Glutamatergic neuron (in vitro differentiated cells): Measurements from ENCODE around the gene CD14. TPM values are rescaled to one million over a fixed set of nuclear protein-coding genes. Genes with fewer than 3 reads are reported as not detected.

Experiments
- DNase-seq: peaks from one replicate; pipeline ENCODE4 v3.0.0; 2022
- H3K27ac Mint-ChIP-seq: one replicate; pipeline ENCODE4 v1.8.0; 2020; ENCODE audit warnings: mild to moderate bottlenecking, mixed read lengths, inconsistent platforms; ENCODE audit not compliant: unreplicated experiment
- H3K27me3 Mint-ChIP-seq: one replicate; pipeline ENCODE4 v1.8.0; 2020; ENCODE audit warnings: mild to moderate bottlenecking, moderate library complexity, mixed read lengths, inconsistent platforms; ENCODE audit not compliant: unreplicated experiment
- H3K36me3 Mint-ChIP-seq: one replicate; pipeline ENCODE4 v1.8.0; 2020; ENCODE audit warnings: mild to moderate bottlenecking, mixed read lengths, inconsistent platforms; ENCODE audit not compliant: unreplicated experiment
- H3K4me1 Mint-ChIP-seq: one replicate; pipeline ENCODE4 v1.8.0; 2020; ENCODE audit warnings: mild to moderate bottlenecking, low read depth, mixed read lengths, inconsistent platforms; ENCODE audit not compliant: unreplicated experiment
- H3K4me3 Mint-ChIP-seq: one replicate; pipeline ENCODE4 v1.8.0; 2020; ENCODE audit warnings: mild to moderate bottlenecking, mixed read lengths, inconsistent platforms; ENCODE audit not compliant: unreplicated experiment
- H3K9me3 Mint-ChIP-seq: one replicate; pipeline ENCODE4 v1.8.0; 2020; ENCODE audit warnings: mild to moderate bottlenecking, moderate library complexity, mixed read lengths, inconsistent platforms; ENCODE audit not compliant: unreplicated experiment
- CTCF ChIP-seq: fragments of 200-600 bp; sonication (generic); IDR thresholded peaks from one replicate; pipeline ENCODE4 v1.5.0; 2021; ENCODE audit not compliant: partially characterized antibody, unreplicated experiment
- microRNA-seq: library from miRNA; unstranded; fragments of <30 nt; microRNA quantifications from one replicate; pipeline ENCODE4, GENCODE V29; 2020; ENCODE audit not compliant: unreplicated experiment
- total RNA-seq: library from RNA; stranded (reverse); fragmentation: NEBNext Ultra II Directional; extraction: Animal tissue kit (Norgen Biotek cat#: 25700); gene quantifications from one replicate; pipeline ENCODE4 v1.2.1, GENCODE V29; 2021; ENCODE audit not compliant: unreplicated experiment

Gene CD14
- total RNA-seq, 1 donor from 2014 or later = 0.64 TPM

DNA sequence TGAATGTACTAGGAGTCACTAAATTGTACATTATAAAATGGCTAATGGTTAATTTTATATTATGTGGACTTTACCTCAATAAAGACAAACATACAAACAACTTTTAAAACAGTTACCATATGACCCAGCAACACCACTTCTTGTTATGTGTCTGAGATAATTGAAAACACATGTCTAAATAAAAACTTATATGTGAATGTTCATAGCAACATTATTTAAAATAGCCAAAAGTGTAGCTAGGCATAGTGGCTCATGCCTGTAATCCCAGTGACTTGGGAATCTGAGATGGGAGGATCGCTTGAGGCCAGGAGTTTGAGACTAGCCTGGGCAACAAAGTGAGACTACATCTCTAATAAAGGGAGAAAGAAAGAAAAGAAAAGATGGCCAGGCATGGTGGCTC is 45.5 kb downstream of the CD14 start:
- Mint-ChIP-seq H3K4me3 (no peak overlapping the region), H3K4me1 (no peaks in the 10 kb centered on the region)

More for the DNA sequence above, 45.5 kb downstream of the CD14 start:
- no peak for DNase-seq
- H3K27me3 Mint-ChIP-seq = no peaks in the 10 kb centered on the region
- H3K36me3 Mint-ChIP-seq = no peaks in the 10 kb centered on the region
- H3K9me3 Mint-ChIP-seq = peaks cover 2% of the 10 kb centered on the region
- no peak overlapping the region for H3K27ac Mint-ChIP-seq
- no peak for TF ChIP-seq CTCF

Small RNA genes within 50 kb of the gene (microRNA-seq; reads per million reads assigned to microRNA genes)
- gene MIR3655 = 0.96 reads per million

Other genes with a start within 250 kb of the CD14 start
- gene ANKHD1, start 231.3 kb downstream of the CD14 start, total RNA-seq = 105 TPM
- gene EIF4EBP3, start 85.5 kb downstream of the CD14 start, total RNA-seq = 7.0 TPM
- 45.0 TPM for gene SRA1, start 75.7 kb downstream of the CD14 start, total RNA-seq
- 103 TPM for gene APBB3, start 68.6 kb downstream of the CD14 start, total RNA-seq
- gene SLC35A4, start 68.3 kb downstream of the CD14 start, total RNA-seq = 50.7 TPM
- gene TMCO6, start 6.3 kb upstream of the CD14 start, total RNA-seq = 12.5 TPM
- 59.6 TPM for gene NDUFA2, start 14.5 kb upstream of the CD14 start, total RNA-seq
- gene IK, start 14.7 kb upstream of the CD14 start, total RNA-seq = 87.9 TPM
- 31.5 TPM for gene WDR55, start 31.7 kb upstream of the CD14 start, total RNA-seq
- 5.4 TPM for gene DND1, start 40.4 kb upstream of the CD14 start, total RNA-seq
- 162 TPM for gene HARS1, start 58.2 kb upstream of the CD14 start, total RNA-seq
- gene HARS2, start 58.3 kb upstream of the CD14 start, total RNA-seq = 56.7 TPM
- 71.3 TPM for gene ZMAT2, start 67.3 kb upstream of the CD14 start, total RNA-seq
- gene PCDHA1, start 153.0 kb upstream of the CD14 start, total RNA-seq = 0.69 TPM
- gene PCDHA2, start 161.7 kb upstream of the CD14 start, total RNA-seq = 20.9 TPM
- 17.9 TPM for gene PCDHA3, start 167.9 kb upstream of the CD14 start, total RNA-seq
- gene PCDHA4, start 173.9 kb upstream of the CD14 start, total RNA-seq = 29.7 TPM
- gene PCDHA5, start 188.4 kb upstream of the CD14 start, total RNA-seq = 11.8 TPM
- 29.8 TPM for gene PCDHA6, start 194.8 kb upstream of the CD14 start, total RNA-seq
- gene PCDHA7, start 201.1 kb upstream of the CD14 start, total RNA-seq = 22.9 TPM
- gene PCDHA8, start 208.0 kb upstream of the CD14 start, total RNA-seq = 14.6 TPM
- gene PCDHA9, start 215.2 kb upstream of the CD14 start, total RNA-seq = 18.9 TPM
- gene PCDHA10, start 222.7 kb upstream of the CD14 start, total RNA-seq = 47.7 TPM
- gene PCDHA11, start 235.8 kb upstream of the CD14 start, total RNA-seq = 23.2 TPM
- 32.4 TPM for gene PCDHA12, start 242.1 kb upstream of the CD14 start, total RNA-seq
- gene PCDHA13, start 248.9 kb upstream of the CD14 start, total RNA-seq = 10.2 TPM